ENCODE measurements around the gene BRF1.

- no peak for TF ChIP-seq EP300 (IDR thresholded peaks at IDR 0.05)
- no peak for TF ChIP-seq CTCF (IDR thresholded peaks at IDR 0.05)
- TF ChIP-seq POLR2A (IDR thresholded peaks at IDR 0.05) = no peak
Observed at GRCh38 chr14:105255021-105255507, 45.7 kb downstream of the BRF1 start.
